Cardiac muscle cell (in vitro differentiated cells and primary cell): ENCODE measurements around the gene MAD1L1. TPM values are rescaled to one million over a fixed set of nuclear protein-coding genes. Genes with fewer than 3 reads are reported as not detected.

Experiments used
- DNase-seq, 2 donors: peaks; one replicate each; pipeline versions ENCODE4 v3.0.0 to v3.0.0-alpha.2; 2010 to 2017; ENCODE audit warnings: low read depth in 1 of 2, low spot score in 1 of 2
- H3K27ac ChIP-seq: fragments of 200-600 bp; sonication (generic); 2 replicates; pipeline ENCODE4 v1.5.1; 2016
- H3K27me3 ChIP-seq: fragments of 200-600 bp; sonication (generic); 2 replicates; pipeline ENCODE4 v1.6.0; 2016; ENCODE audit warnings: control low read depth
- H3K36me3 ChIP-seq: fragments of 200-600 bp; sonication (generic); 2 replicates; pipeline ENCODE4 v1.5.1; 2016; ENCODE audit warnings: control low read depth
- H3K4me1 ChIP-seq: fragments of 200-600 bp; sonication (generic); 2 replicates; pipeline ENCODE4 v1.8.1; 2017; ENCODE audit warnings: low read depth, mild to moderate bottlenecking, mixed run types
- H3K4me3 ChIP-seq: fragments of 200-600 bp; sonication (generic); 2 replicates; pipeline ENCODE4 v1.5.1; 2016; ENCODE audit warnings: mild to moderate bottlenecking
- H3K9me3 ChIP-seq: fragments of 200-600 bp; sonication (generic); 2 replicates; pipeline ENCODE4 v1.5.1; 2017; ENCODE audit warnings: low read depth, mild to moderate bottlenecking, control low read depth
- CTCF ChIP-seq: IDR thresholded peaks from 2 replicates; pipeline ENCODE4 v1.5.1; 2012; ENCODE audit warnings: low read depth, mild to moderate bottlenecking, low read length
- polyA plus RNA-seq: library from polyadenylated mRNA; unstranded; fragments of >200 nt; fragmentation: Nextera tagmentation; extraction: Ambion mirVana; gene quantifications from 2 replicates; pipeline ENCODE4 v1.2.1, GENCODE V29; 2016
- total RNA-seq: library from RNA; depleted of rRNA; stranded (reverse); fragments of >200 nt; gene quantifications from 2 replicates; pipeline ENCODE4 v1.2.3, GENCODE V29; 2016

MAD1L1 gene
- total and polyA plus RNA-seq, 2 experiments from 2014 or later, result 38.3 to 56.2 TPM

GRCh38 chr7:1947586-1948217 lies 285.0 kb downstream of the MAD1L1 start:
- no peak overlapping the region for H3K27ac ChIP-seq
- no peaks in the 10 kb centered on the region for H3K36me3 ChIP-seq
- DNase-seq, result no peak
- H3K9me3 ChIP-seq, result no peaks in the 10 kb centered on the region
- no peaks in the 10 kb centered on the region for H3K27me3 ChIP-seq
- no peaks in the 10 kb centered on the region for H3K4me1 ChIP-seq
- no peak overlapping the region for H3K4me3 ChIP-seq
- no peak for TF ChIP-seq CTCF

DNA sequence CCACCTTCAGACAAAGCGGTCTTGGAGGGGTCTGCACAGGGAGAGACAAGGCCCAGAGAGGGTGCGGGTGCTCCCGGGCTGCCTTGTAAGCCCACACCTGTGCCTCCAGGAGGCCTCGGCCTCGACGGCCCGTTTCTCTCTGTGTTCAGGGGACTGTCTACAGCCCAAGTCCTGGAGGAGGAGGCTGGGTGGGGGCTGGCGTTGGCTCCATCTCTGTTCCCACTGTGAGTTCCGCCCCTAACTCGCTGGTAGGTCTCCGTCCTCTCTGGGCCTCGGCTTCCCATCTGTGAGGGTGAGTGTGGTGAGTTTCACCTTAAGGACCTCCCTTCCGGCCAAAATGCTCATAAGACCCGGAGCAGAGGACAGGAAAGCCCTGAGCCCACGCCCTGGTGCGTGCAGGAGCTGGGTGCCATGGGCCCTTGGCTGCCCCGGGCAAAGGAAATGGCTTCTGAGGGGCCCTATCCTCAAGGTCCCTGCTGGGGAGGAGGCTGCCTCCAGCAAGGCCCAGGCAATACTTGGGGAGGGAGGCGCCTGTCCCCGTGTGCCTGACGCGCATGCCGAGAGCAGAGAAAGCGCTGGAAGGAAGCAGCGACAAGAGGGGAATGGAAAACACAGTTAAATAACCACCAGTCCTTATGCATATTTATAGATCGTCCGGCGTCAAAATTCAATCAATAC lies 285.8 kb downstream of the MAD1L1 start:
- Histone ChIP-seq H3K27me3 (no peaks in the 10 kb centered on the region), H3K27ac (no peak overlapping the region), H3K4me3 (no peak overlapping the region)

DNA sequence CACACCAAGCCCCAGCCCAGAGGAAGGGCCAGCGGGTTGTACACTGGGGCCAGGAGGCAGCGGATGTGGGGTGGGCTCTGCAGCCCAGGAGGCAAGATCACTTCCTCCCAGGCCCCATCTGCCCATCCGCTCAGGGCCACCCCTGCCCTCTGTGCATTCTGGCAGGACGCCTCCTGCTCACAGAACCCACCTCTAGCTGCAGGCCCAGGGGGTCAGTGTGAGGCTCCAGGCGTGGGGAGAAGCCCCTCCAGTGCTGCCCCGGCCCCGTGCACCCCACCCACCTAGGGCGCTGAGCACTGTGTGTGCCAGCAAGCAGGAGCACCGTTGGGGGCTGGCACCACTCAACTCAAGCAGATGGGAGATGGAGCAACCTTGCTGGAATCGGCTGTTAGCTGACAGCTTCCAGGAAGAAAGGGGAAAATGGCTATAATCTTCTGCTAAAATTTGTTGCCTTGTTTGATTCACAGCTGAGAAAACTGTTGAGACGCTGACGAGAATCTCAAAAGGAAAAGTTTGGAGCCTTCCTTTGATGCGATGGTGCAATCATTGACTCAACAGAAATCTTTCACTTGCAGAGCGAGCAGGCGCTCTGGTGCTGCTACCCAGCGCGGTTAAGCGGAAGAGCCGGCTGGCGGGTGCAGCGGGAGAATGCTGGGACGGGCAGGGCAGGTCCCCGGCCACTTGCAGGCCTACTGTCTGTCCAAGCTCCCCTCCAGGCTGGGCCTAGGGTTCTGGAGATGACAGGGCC lies 286.5 kb downstream of the MAD1L1 start:
- no peak for DNase-seq
- no peaks in the 10 kb centered on the region for H3K36me3 ChIP-seq
- no peak overlapping the region for H3K4me3 ChIP-seq
- no peaks in the 10 kb centered on the region for H3K4me1 ChIP-seq
- no peak overlapping the region for H3K27ac ChIP-seq
- no peak for TF ChIP-seq CTCF
- H3K9me3 ChIP-seq, result no peaks in the 10 kb centered on the region
- H3K27me3 ChIP-seq, result no peaks in the 10 kb centered on the region

More for the DNA sequence above, 285.8 kb downstream of the MAD1L1 start:
- no peak for DNase-seq
- H3K4me1 ChIP-seq, result no peaks in the 10 kb centered on the region
- H3K9me3 ChIP-seq, result no peaks in the 10 kb centered on the region
- no peak for TF ChIP-seq CTCF
- no peaks in the 10 kb centered on the region for H3K36me3 ChIP-seq

- no peaks in the 10 kb centered on the region for H3K27me3 ChIP-seq
- no peaks in the 10 kb centered on the region for H3K36me3 ChIP-seq
- DNase-seq, result no peak
- H3K9me3 ChIP-seq, result no peaks in the 10 kb centered on the region
- no peak overlapping the region for H3K27ac ChIP-seq
- TF ChIP-seq CTCF, result no peak
- H3K4me1 ChIP-seq, result no peaks in the 10 kb centered on the region
- H3K4me3 ChIP-seq, result no peak overlapping the region
These were observed 287.2 kb downstream of the MAD1L1 start for GRCh38 chr7:1945558-1945957.

DNA sequence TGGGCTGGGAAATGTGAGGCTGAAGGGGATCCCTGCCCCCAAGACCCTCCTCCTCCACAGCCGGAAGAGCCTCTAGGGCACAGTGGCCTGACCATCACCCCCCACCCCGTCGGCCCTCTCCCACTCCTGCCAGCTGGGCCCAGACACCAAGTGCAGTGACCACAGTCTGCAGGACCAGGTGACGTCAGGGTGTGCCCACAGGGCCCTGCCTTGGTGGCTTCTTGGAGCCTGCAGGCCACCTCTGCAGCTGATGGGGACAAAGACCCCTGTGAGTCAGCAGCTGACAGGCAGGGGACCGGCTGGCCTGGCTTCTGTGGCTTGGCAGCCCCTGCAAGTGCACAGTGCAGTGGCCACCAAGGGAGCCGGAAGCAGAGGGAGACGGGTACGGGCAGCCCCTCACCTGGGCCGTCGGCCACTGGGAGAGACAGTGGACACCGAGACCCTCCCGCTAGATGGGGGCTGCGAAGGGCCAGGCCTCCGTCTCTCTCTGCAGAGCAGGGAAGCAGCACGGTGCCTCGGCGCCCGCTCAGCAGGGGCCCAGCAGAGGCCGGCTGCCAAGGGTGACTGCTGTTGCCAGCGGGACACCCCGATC lies 288.0 kb downstream of the MAD1L1 start:
- H3K27ac ChIP-seq, result no peak overlapping the region

More for the DNA sequence above, 288.0 kb downstream of the MAD1L1 start:
- Histone ChIP-seq H3K36me3 (no peaks in the 10 kb centered on the region), H3K4me3 (no peak overlapping the region), H3K9me3 (no peaks in the 10 kb centered on the region), H3K27me3 (no peaks in the 10 kb centered on the region), H3K4me1 (no peaks in the 10 kb centered on the region)
- no peak for TF ChIP-seq CTCF
- no peak for DNase-seq
